ENCODE measurements around the gene AUTS2. TPM values are rescaled to one million over a fixed set of nuclear protein-coding genes. Genes with fewer than 3 reads are reported as not detected.

Gene AUTS2
- total and polyA plus RNA-seq, 10 of the 15 experiments (the other 5 are each of a cell fraction or from before 2014, with no cell fraction given) = 6.4 to 55.6 (median 21.6) TPM

GRCh38 chr7:69906283-69906995 lies 308.2 kb downstream of the AUTS2 start (continued):
- TF ChIP-seq NFIC (IDR thresholded peaks at IDR 0.05; ENCODE audit: low read depth, low read length) (peak; percentile 93), ZNF592 (IDR thresholded peaks at IDR 0.05) (no peak), POU2F2 (IDR thresholded peaks at IDR 0.05; ENCODE audit: borderline replicate concordance, low read depth, low read length) (peak; percentile 92; the same call in 2 of the 3 replicates), ZNF622 (IDR thresholded peaks at IDR 0.05) (no peak), CBFB (IDR thresholded peaks at IDR 0.05; ENCODE audit: low read depth) (peak; percentile 97), SUZ12 (IDR thresholded peaks at IDR 0.05; ENCODE audit: unreplicated experiment) (no peak), RELB (IDR thresholded peaks at IDR 0.05; ENCODE audit: low read depth) (peak; percentile 90), RUNX3 (IDR thresholded peaks at IDR 0.05; ENCODE audit: low read length) (peak; percentile 99), SP1 (IDR thresholded peaks at IDR 0.05; ENCODE audit: low read depth, low read length) (peak; percentile 62), SUPT20H (IDR thresholded peaks at IDR 0.05; ENCODE audit: borderline replicate concordance, control insufficient read depth, low read depth, low read length) (no peak), PML (IDR thresholded peaks at IDR 0.05; ENCODE audit: low read length) (peak; percentile 62; the same call in 1 of the 2 replicates), WRNIP1 (IDR thresholded peaks at IDR 0.05; ENCODE audit: borderline replicate concordance, low read depth, low read length) (0 out of 2 replicates have a peak, but pooled peaks have one; percentile 94), YY1 (IDR thresholded peaks at IDR 0.05; ENCODE audit: low read depth, low read length) (peak; percentile 62), CREM (IDR thresholded peaks at IDR 0.05; ENCODE audit: low read depth) (peak; percentile 93), MEF2B (IDR thresholded peaks at IDR 0.05; ENCODE audit: partially characterized antibody, poor library complexity, severe bottlenecking) (peak; percentile 99), YBX1 (IDR thresholded peaks at IDR 0.05) (0 out of 2 replicates have a peak, but pooled peaks have one; percentile 50), CTCF (IDR thresholded peaks at IDR 0.05 in 2 of 3, conservative IDR thresholded peaks at IDR 0.05 in 1 of 3; ENCODE audit: control insufficient read depth in 2 of 3, extremely low read depth in 1 of 3, insufficient read depth in 1 of 3, low read depth in 3 of 3, low read length in 3 of 3) (no peak), ZNF687 (IDR thresholded peaks at IDR 0.05) (no peak; the same call in 1 of the 2 replicates)

All from GM12878 (cell line).